ENCODE results near the gene ZNF816.
"Not testable (repeated sequence)": the region's sequence is repeated elsewhere in the genome, so short reads cannot be mapped to it uniquely, and the experiment has no call there.

ZNF816 gene

GRCh38 chr19:52948025-52948770 is 14.5 kb downstream of the ZNF816 start:
- DNase-seq (ENCODE audit: low read depth, low spot score): no peak
- ChIA-PET POLR2A (no interaction called here), CTCF (no interaction called here)
- H3K4me3 ChIP-seq (ENCODE audit: low read depth, low read length): no peak overlapping the region
- no peak for TF ChIP-seq CTCF (IDR thresholded peaks at IDR 0.05; ENCODE audit: insufficient read depth, low read length, missing control alignments)

- TF ChIP-seq CTCF (IDR thresholded peaks at IDR 0.05; ENCODE audit: insufficient read depth, low read length, missing control alignments): no peak
- ChIA-PET POLR2A (no interaction called here), CTCF (no interaction called here)
- DNase-seq (ENCODE audit: low read depth, low spot score): no peak
- H3K4me3 ChIP-seq (ENCODE audit: low read depth, low read length): no peak overlapping the region
Measured at GRCh38 chr19:52946322-52947310, 16.1 kb downstream of the ZNF816 start.

- no peak for DNase-seq (ENCODE audit: low read depth, low spot score)
- ChIA-PET CTCF (no interaction called here), POLR2A (no interaction called here)
- no peak for TF ChIP-seq CTCF (IDR thresholded peaks at IDR 0.05; ENCODE audit: insufficient read depth, low read length, missing control alignments)
- no peak overlapping the region for H3K4me3 ChIP-seq (ENCODE audit: low read depth, low read length)
Measured at GRCh38 chr19:52945652-52946321, 16.9 kb downstream of the ZNF816 start.

- CTCF ChIA-PET; DNase-seq (ENCODE audit: low read depth, low spot score); POLR2A ChIA-PET: not testable (repeated sequence)
Measured at GRCh38 chr19:52944703-52945493, 17.8 kb downstream of the ZNF816 start.

GRCh38 chr19:52943884-52944643 is 18.6 kb downstream of the ZNF816 start:
- no peak for TF ChIP-seq CTCF (IDR thresholded peaks at IDR 0.05; ENCODE audit: insufficient read depth, low read length, missing control alignments)
- DNase-seq (ENCODE audit: low read depth, low spot score): no peak
- ChIA-PET CTCF (no interaction called here), POLR2A (no interaction called here)
- no peak overlapping the region for H3K4me3 ChIP-seq (ENCODE audit: low read depth, low read length)

More at GRCh38 chr19:52944703-52945493, 17.8 kb downstream of the ZNF816 start:
- not testable (repeated sequence) for H3K4me3 ChIP-seq (ENCODE audit: low read depth, low read length)

Measured in AG04449 (cell line).